ENCODE data around the gene POP5.

The POP5 gene

GRCh38 chr12:120540445-120540844 is 40.8 kb downstream of the POP5 start:
- H2AFZ ChIP-seq: no peak overlapping the region
- no peak overlapping the region for H3K9ac ChIP-seq
- H3K36me3 ChIP-seq (ENCODE audit: control insufficient read depth, insufficient read depth, low read length): no peaks in the 10 kb centered on the region
- H3K4me1 ChIP-seq: peaks cover 41% of the 10 kb centered on the region
- TF ChIP-seq, protein P1, sequence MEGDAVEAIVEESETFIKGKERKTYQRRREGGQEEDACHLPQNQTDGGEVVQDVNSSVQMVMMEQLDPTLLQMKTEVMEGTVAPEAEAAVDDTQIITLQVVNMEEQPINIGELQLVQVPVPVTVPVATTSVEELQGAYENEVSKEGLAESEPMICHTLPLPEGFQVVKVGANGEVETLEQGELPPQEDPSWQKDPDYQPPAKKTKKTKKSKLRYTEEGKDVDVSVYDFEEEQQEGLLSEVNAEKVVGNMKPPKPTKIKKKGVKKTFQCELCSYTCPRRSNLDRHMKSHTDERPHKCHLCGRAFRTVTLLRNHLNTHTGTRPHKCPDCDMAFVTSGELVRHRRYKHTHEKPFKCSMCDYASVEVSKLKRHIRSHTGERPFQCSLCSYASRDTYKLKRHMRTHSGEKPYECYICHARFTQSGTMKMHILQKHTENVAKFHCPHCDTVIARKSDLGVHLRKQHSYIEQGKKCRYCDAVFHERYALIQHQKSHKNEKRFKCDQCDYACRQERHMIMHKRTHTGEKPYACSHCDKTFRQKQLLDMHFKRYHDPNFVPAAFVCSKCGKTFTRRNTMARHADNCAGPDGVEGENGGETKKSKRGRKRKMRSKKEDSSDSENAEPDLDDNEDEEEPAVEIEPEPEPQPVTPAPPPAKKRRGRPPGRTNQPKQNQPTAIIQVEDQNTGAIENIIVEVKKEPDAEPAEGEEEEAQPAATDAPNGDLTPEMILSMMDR (IDR thresholded peaks at IDR 0.05): no peak
- peak overlapping the region; percentile 42 for H3K4me2 ChIP-seq (ENCODE audit: low read length)
- peak overlapping the region; percentile 7 for H3K4me3 ChIP-seq (ENCODE audit: low read depth, low read length)
- no peaks in the 10 kb centered on the region for H3K9me3 ChIP-seq (ENCODE audit: control insufficient read depth, low read length)
- H3K27ac ChIP-seq: peak overlapping the region; percentile 27
- peaks cover 75% of the 10 kb centered on the region for H3K79me2 ChIP-seq
- H3K27me3 ChIP-seq (ENCODE audit: control insufficient read depth, insufficient read depth, low read length): no peaks in the 10 kb centered on the region

DNA sequence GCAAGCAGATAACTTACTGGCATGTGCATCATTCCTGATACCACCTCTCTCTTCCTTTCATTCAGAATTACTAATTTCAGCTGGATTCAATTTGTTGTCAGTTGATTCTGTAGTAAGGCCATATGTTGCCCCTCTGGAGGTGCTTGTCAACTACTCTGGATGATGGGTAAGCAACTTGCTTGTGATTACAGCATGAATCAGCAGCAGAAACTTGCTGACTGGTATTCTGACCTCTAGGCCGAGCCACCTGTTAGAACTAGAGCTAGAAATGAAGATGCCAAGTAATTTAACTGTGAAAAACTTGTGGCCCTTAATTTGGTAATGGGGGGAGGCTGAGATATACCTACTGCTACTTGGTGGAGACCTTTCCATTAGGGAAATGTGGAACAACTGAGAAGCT is 41.9 kb downstream of the POP5 start:
- Histone ChIP-seq H3K4me1 (peaks cover 41% of the 10 kb centered on the region), H3K9me3 (ENCODE audit: control insufficient read depth, low read length) (no peaks in the 10 kb centered on the region), H3K4me3 (ENCODE audit: low read depth, low read length) (no peak overlapping the region), H3K4me2 (ENCODE audit: low read length) (peak overlapping the region; percentile 98), H2AFZ (no peak overlapping the region), H3K9ac (no peak overlapping the region), H3K36me3 (ENCODE audit: control insufficient read depth, insufficient read depth, low read length) (no peaks in the 10 kb centered on the region), H3K79me2 (peaks cover 77% of the 10 kb centered on the region), H3K27me3 (ENCODE audit: control insufficient read depth, insufficient read depth, low read length) (no peaks in the 10 kb centered on the region), H3K27ac (peak overlapping the region; percentile 67)
- TF ChIP-seq, protein P1 (IDR thresholded peaks at IDR 0.05): no peak

DNA sequence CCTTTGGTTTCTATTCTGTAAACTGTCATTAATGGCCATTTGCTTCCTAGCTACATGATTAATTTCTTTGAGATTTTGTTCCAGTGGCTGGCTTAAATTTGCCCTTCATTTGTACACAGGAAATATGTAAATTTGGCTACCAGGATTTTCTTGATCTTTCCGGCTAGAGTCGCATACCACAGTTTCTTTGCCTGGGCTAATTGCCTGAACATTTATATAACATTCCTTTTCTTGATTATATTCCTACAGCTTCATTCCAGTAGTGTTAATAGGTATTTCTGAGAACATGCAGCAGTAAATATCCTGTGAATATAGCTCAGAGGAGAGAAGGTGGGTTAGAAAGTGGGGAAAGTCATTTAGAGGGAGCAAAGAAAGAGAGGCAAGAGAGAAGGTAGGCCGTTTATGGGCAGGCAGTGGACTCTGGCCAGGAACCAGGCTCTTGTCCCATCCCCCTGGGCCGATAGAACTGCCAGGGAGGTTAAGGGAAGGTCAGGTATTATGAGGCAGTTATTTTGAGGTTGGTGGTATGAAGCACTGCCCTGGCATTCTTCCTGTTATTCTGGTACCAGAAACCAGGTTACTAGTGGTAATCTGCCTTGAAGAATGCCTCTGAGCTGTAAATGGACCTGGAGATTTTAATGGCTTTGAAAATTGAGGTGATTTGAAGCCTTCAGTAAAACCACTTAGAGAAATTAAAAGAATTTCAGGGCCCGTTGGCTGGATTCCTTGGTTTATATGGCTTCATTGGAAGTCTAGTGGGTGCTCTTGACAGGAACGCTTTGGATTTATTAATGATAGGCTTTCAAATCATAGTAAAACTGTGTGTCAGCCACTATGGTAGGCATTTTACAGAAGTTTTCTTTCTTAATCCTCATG is 42.7 kb downstream of the POP5 start:
- Histone ChIP-seq H3K9me3 (ENCODE audit: control insufficient read depth, low read length) (no peaks in the 10 kb centered on the region), H2AFZ (no peak overlapping the region), H3K4me1 (peaks cover 41% of the 10 kb centered on the region), H3K4me3 (ENCODE audit: low read depth, low read length) (peak overlapping the region; percentile 7), H3K27me3 (ENCODE audit: control insufficient read depth, insufficient read depth, low read length) (no peaks in the 10 kb centered on the region), H3K79me2 (peaks cover 73% of the 10 kb centered on the region), H3K36me3 (ENCODE audit: control insufficient read depth, insufficient read depth, low read length) (no peaks in the 10 kb centered on the region), H3K4me2 (ENCODE audit: low read length) (peak overlapping the region; percentile 98), H3K9ac (no peak overlapping the region), H3K27ac (peak overlapping the region; percentile 67)
- TF ChIP-seq, protein P1 (IDR thresholded peaks at IDR 0.05): no peak

GRCh38 chr12:120537856-120538220 is 43.4 kb downstream of the POP5 start:
- TF ChIP-seq, protein P1 (IDR thresholded peaks at IDR 0.05): no peak
- H3K4me1 ChIP-seq: peaks cover 41% of the 10 kb centered on the region

More at GRCh38 chr12:120537856-120538220, 43.4 kb downstream of the POP5 start:
- H3K27me3 ChIP-seq (ENCODE audit: control insufficient read depth, insufficient read depth, low read length): no peaks in the 10 kb centered on the region
- peaks cover 68% of the 10 kb centered on the region for H3K79me2 ChIP-seq
- H3K9ac ChIP-seq: no peak overlapping the region
- peak overlapping the region; percentile 98 for H3K4me2 ChIP-seq (ENCODE audit: low read length)
- H3K4me3 ChIP-seq (ENCODE audit: low read depth, low read length): peak overlapping the region; percentile 7
- H3K9me3 ChIP-seq (ENCODE audit: control insufficient read depth, low read length): no peaks in the 10 kb centered on the region
- H3K36me3 ChIP-seq (ENCODE audit: control insufficient read depth, insufficient read depth, low read length): no peaks in the 10 kb centered on the region
- no peak overlapping the region for H2AFZ ChIP-seq
- H3K27ac ChIP-seq: peak overlapping the region; percentile 67
